ENCODE results near the gene PLXNA4. TPM values are rescaled to one million over a fixed set of nuclear protein-coding genes. Genes with fewer than 3 reads are reported as not detected.

The PLXNA4 gene
- total RNA-seq, 1 experiment from 2014 or later = not detected

- H3K27ac Mint-ChIP-seq (ENCODE audit: low read depth, unreplicated experiment) = no peak overlapping the region
- peaks cover 38% of the 10 kb centered on the region for H3K27me3 Mint-ChIP-seq (ENCODE audit: insufficient read depth, unreplicated experiment)
- no peak overlapping the region for H3K4me3 Mint-ChIP-seq (ENCODE audit: unreplicated experiment)
- H3K9me3 Mint-ChIP-seq (ENCODE audit: unreplicated experiment) = peaks cover 7% of the 10 kb centered on the region
- intact Hi-C loops (cut with micrococcal nuclease) = no loop called here
- BruUV-seq (replicated peaks) = no TSS peak
- POLR2A ChIA-PET = no interaction called here
- no peak for TF ChIP-seq CTCF (IDR thresholded peaks at IDR 0.05; ENCODE audit: unreplicated experiment)
- no peaks in the 10 kb centered on the region for H3K36me3 Mint-ChIP-seq (ENCODE audit: insufficient read depth, unreplicated experiment)
- no peaks in the 10 kb centered on the region for H3K4me1 Mint-ChIP-seq (ENCODE audit: insufficient read depth, unreplicated experiment)
- no peak for DNase-seq (ENCODE audit: unreplicated experiment)
- CTCF ChIA-PET = no interaction called here
Measured at GRCh38 chr7:132404261-132404660, 172.0 kb downstream of the PLXNA4 start.

- H3K27ac Mint-ChIP-seq (ENCODE audit: low read depth, unreplicated experiment) = no peak overlapping the region
- ChIA-PET POLR2A (no interaction called here), CTCF (no interaction called here)
- no peak for TF ChIP-seq CTCF (IDR thresholded peaks at IDR 0.05; ENCODE audit: unreplicated experiment)
- H3K9me3 Mint-ChIP-seq (ENCODE audit: unreplicated experiment) = peaks cover 7% of the 10 kb centered on the region
- intact Hi-C loops (cut with micrococcal nuclease) = no loop called here
- no peak for DNase-seq (ENCODE audit: unreplicated experiment)
- H3K36me3 Mint-ChIP-seq (ENCODE audit: insufficient read depth, unreplicated experiment) = no peaks in the 10 kb centered on the region
- H3K4me1 Mint-ChIP-seq (ENCODE audit: insufficient read depth, unreplicated experiment) = no peaks in the 10 kb centered on the region
- no TSS peak for BruUV-seq (replicated peaks)
- no peak overlapping the region for H3K4me3 Mint-ChIP-seq (ENCODE audit: unreplicated experiment)
- H3K27me3 Mint-ChIP-seq (ENCODE audit: insufficient read depth, unreplicated experiment) = peaks cover 43% of the 10 kb centered on the region
Measured at GRCh38 chr7:132403465-132404110, 172.7 kb downstream of the PLXNA4 start.

- TF ChIP-seq CTCF (IDR thresholded peaks at IDR 0.05; ENCODE audit: unreplicated experiment) = no peak
- intact Hi-C loops (cut with micrococcal nuclease) = no loop called here
- Mint-ChIP-seq H3K9me3 (ENCODE audit: unreplicated experiment) (peaks cover 7% of the 10 kb centered on the region), H3K4me3 (ENCODE audit: unreplicated experiment) (no peak overlapping the region), H3K27ac (ENCODE audit: low read depth, unreplicated experiment) (no peak overlapping the region), H3K4me1 (ENCODE audit: insufficient read depth, unreplicated experiment) (no peaks in the 10 kb centered on the region), H3K27me3 (ENCODE audit: insufficient read depth, unreplicated experiment) (peaks cover 43% of the 10 kb centered on the region), H3K36me3 (ENCODE audit: insufficient read depth, unreplicated experiment) (no peaks in the 10 kb centered on the region)
- DNase-seq (ENCODE audit: unreplicated experiment) = no peak
- CTCF ChIA-PET = interaction anchor here (0.6 to 1.3 kb wide), 3 partner anchors 14 to 661 kb away, joined by 3 read pairs; no protein-coding TSS in a partner anchor
- no TSS peak for BruUV-seq (replicated peaks)
- POLR2A ChIA-PET = no interaction called here
Measured at GRCh38 chr7:132402751-132403245, 173.5 kb downstream of the PLXNA4 start.

GRCh38 chr7:132402096-132402495, 174.2 kb downstream of the PLXNA4 start:
- no peak for DNase-seq (ENCODE audit: unreplicated experiment)
- ChIA-PET POLR2A (no interaction called here), CTCF (interaction anchor here (0.6 to 1.3 kb wide), 3 partner anchors 13 to 512 kb away, joined by 3 to 6 read pairs (median 3); no protein-coding TSS in a partner anchor)
- no peaks in the 10 kb centered on the region for H3K36me3 Mint-ChIP-seq (ENCODE audit: insufficient read depth, unreplicated experiment)
- TF ChIP-seq CTCF (IDR thresholded peaks at IDR 0.05; ENCODE audit: unreplicated experiment) = no peak
- peaks cover 7% of the 10 kb centered on the region for H3K9me3 Mint-ChIP-seq (ENCODE audit: unreplicated experiment)
- intact Hi-C loops (cut with micrococcal nuclease) = no loop called here
- H3K4me1 Mint-ChIP-seq (ENCODE audit: insufficient read depth, unreplicated experiment) = no peaks in the 10 kb centered on the region
- no peak overlapping the region for H3K27ac Mint-ChIP-seq (ENCODE audit: low read depth, unreplicated experiment)
- H3K27me3 Mint-ChIP-seq (ENCODE audit: insufficient read depth, unreplicated experiment) = peaks cover 43% of the 10 kb centered on the region
- H3K4me3 Mint-ChIP-seq (ENCODE audit: unreplicated experiment) = no peak overlapping the region
- BruUV-seq (replicated peaks) = no TSS peak
